ENCODE data around the gene GNAT1. TPM values are rescaled to one million over a fixed set of nuclear protein-coding genes. Genes with fewer than 3 reads are reported as not detected.

The GNAT1 gene
- total RNA-seq, 1 experiment from 2014 or later, result not detected

- H3K9me3 Mint-ChIP-seq (ENCODE audit: unreplicated experiment), result no peaks in the 10 kb centered on the region
- no peak for TF ChIP-seq CTCF (IDR thresholded peaks at IDR 0.05; ENCODE audit: unreplicated experiment)
- H3K27me3 Mint-ChIP-seq (ENCODE audit: insufficient read depth, unreplicated experiment), result no peaks in the 10 kb centered on the region
- intact Hi-C loops (cut with micrococcal nuclease), result no loop called here
- POLR2A ChIA-PET, result interaction anchor here (1.8 to 1.9 kb wide), 3 partner anchors 10 to 40 kb away, joined by 7 to 9 read pairs (median 8); no protein-coding TSS in a partner anchor
- BruUV-seq (replicated peaks), result no TSS peak
- H3K27ac Mint-ChIP-seq (ENCODE audit: low read depth, unreplicated experiment), result peak overlapping the region; percentile 10
- H3K4me3 Mint-ChIP-seq (ENCODE audit: unreplicated experiment), result no peak overlapping the region
- no peak for DNase-seq (ENCODE audit: unreplicated experiment)
- CTCF ChIA-PET, result interaction anchor here (0.5 to 3.9 kb wide), 4 partner anchors 12 to 41 kb away, joined by 3 to 23 read pairs (median 6); no protein-coding TSS in a partner anchor
- H3K36me3 Mint-ChIP-seq (ENCODE audit: insufficient read depth, unreplicated experiment), result peaks cover 35% of the 10 kb centered on the region
- H3K4me1 Mint-ChIP-seq (ENCODE audit: insufficient read depth, unreplicated experiment), result peaks cover 91% of the 10 kb centered on the region
Observed at GRCh38 chr3:50162034-50162883, 29.2 kb upstream of the GNAT1 start.

- no peak for TF ChIP-seq CTCF (IDR thresholded peaks at IDR 0.05; ENCODE audit: unreplicated experiment)
- intact Hi-C loops (cut with micrococcal nuclease), result no loop called here
- Mint-ChIP-seq H3K9me3 (ENCODE audit: unreplicated experiment) (no peaks in the 10 kb centered on the region), H3K27me3 (ENCODE audit: insufficient read depth, unreplicated experiment) (no peaks in the 10 kb centered on the region), H3K27ac (ENCODE audit: low read depth, unreplicated experiment) (peak overlapping the region; percentile 66), H3K4me1 (ENCODE audit: insufficient read depth, unreplicated experiment) (peaks cover 85% of the 10 kb centered on the region), H3K36me3 (ENCODE audit: insufficient read depth, unreplicated experiment) (peaks cover 35% of the 10 kb centered on the region), H3K4me3 (ENCODE audit: unreplicated experiment) (peak overlapping the region; percentile 57)
- ChIA-PET POLR2A (interaction anchor here (0.8 to 3.1 kb wide), 8 partner anchors 8 to 129 kb away, joined by 3 to 44 read pairs (median 4); partner anchors contain the start of genes GNAT1 and IFRD2), CTCF (interaction anchor here (0.6 to 3.9 kb wide), 10 partner anchors 13 to 363 kb away, joined by 3 to 23 read pairs (median 4); no protein-coding TSS in a partner anchor)
- BruUV-seq (replicated peaks), result no TSS peak
- DNase-seq (ENCODE audit: unreplicated experiment), result peak; percentile 98
Observed at GRCh38 chr3:50163572-50164455, 27.6 kb upstream of the GNAT1 start.

- Mint-ChIP-seq H3K36me3 (ENCODE audit: insufficient read depth, unreplicated experiment) (peaks cover 35% of the 10 kb centered on the region), H3K9me3 (ENCODE audit: unreplicated experiment) (no peaks in the 10 kb centered on the region), H3K27ac (ENCODE audit: low read depth, unreplicated experiment) (peak overlapping the region; percentile 82), H3K27me3 (ENCODE audit: insufficient read depth, unreplicated experiment) (no peaks in the 10 kb centered on the region), H3K4me1 (ENCODE audit: insufficient read depth, unreplicated experiment) (peaks cover 79% of the 10 kb centered on the region), H3K4me3 (ENCODE audit: unreplicated experiment) (peak overlapping the region; percentile 57)
- ChIA-PET POLR2A (interaction anchor here (0.7 to 3.1 kb wide), 9 partner anchors 8 to 1335 kb away, joined by 3 to 44 read pairs (median 4); partner anchors contain the start of genes DCAF1, GNAT1 and IFRD2), CTCF (interaction anchor here (0.8 to 3.9 kb wide), 8 partner anchors 14 to 110 kb away, joined by 3 to 23 read pairs (median 4); no protein-coding TSS in a partner anchor)
- intact Hi-C loops (cut with micrococcal nuclease), result no loop called here
- no peak for DNase-seq (ENCODE audit: unreplicated experiment)
- BruUV-seq (replicated peaks), result no TSS peak
- TF ChIP-seq CTCF (IDR thresholded peaks at IDR 0.05; ENCODE audit: unreplicated experiment), result no peak
Observed at GRCh38 chr3:50164481-50164880, 26.9 kb upstream of the GNAT1 start.
